ENCODE data around the gene AGAP3.

The AGAP3 gene

DNA sequence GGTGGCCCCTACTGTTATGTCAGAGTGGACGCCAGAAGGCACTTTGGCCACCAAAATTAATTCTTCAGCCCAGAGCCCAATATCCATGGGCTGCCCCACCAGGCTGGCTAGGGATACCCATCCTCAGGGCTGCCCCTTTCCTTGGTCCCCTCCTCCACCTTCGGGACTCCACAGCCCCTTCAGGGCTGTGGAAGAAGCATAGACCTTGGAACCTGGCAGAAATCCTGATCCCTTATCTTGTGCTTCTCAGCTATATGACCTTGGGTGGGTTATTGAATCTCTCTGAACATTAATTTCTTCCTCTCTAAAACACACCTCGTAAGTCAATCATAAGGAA, 2.5 kb upstream of the AGAP3 start:
- DNase-seq (ENCODE audit: low read depth, low spot score): no peak
- in situ Hi-C loops (cut with HindIII; ENCODE audit: low sequenced_read_pairs): no loop called here
- H3K4me3 ChIP-seq (ENCODE audit: low read depth, low read length): peak overlapping the region; percentile 76
- TF ChIP-seq, protein P1, sequence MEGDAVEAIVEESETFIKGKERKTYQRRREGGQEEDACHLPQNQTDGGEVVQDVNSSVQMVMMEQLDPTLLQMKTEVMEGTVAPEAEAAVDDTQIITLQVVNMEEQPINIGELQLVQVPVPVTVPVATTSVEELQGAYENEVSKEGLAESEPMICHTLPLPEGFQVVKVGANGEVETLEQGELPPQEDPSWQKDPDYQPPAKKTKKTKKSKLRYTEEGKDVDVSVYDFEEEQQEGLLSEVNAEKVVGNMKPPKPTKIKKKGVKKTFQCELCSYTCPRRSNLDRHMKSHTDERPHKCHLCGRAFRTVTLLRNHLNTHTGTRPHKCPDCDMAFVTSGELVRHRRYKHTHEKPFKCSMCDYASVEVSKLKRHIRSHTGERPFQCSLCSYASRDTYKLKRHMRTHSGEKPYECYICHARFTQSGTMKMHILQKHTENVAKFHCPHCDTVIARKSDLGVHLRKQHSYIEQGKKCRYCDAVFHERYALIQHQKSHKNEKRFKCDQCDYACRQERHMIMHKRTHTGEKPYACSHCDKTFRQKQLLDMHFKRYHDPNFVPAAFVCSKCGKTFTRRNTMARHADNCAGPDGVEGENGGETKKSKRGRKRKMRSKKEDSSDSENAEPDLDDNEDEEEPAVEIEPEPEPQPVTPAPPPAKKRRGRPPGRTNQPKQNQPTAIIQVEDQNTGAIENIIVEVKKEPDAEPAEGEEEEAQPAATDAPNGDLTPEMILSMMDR (IDR thresholded peaks at IDR 0.05; ENCODE audit: low read depth, low read length): no peak

DNA sequence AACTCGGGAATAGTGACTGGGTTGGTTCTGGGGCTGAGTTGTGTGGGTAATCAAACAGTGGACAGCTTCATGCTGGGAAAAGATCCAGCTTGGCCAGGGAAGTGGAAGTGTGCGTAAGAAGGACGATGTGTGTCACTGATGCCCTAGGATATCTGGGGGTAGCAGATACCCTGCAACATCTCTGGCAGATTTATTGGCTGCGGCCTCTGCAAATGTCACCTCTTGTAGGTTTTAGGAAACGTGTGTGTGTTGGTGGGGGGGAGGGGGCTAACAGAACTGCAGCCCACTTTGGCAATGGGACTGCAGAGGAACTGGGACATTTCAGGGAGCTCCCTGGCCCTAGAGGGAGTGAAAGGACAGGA, 965 bp upstream of the AGAP3 start:
- TF ChIP-seq, protein P1 (IDR thresholded peaks at IDR 0.05; ENCODE audit: low read depth, low read length): no peak
- DNase-seq (ENCODE audit: low read depth, low spot score): no peak
- H3K4me3 ChIP-seq (ENCODE audit: low read depth, low read length): no peak overlapping the region
- in situ Hi-C loops (cut with HindIII; ENCODE audit: low sequenced_read_pairs): no loop called here

DNA sequence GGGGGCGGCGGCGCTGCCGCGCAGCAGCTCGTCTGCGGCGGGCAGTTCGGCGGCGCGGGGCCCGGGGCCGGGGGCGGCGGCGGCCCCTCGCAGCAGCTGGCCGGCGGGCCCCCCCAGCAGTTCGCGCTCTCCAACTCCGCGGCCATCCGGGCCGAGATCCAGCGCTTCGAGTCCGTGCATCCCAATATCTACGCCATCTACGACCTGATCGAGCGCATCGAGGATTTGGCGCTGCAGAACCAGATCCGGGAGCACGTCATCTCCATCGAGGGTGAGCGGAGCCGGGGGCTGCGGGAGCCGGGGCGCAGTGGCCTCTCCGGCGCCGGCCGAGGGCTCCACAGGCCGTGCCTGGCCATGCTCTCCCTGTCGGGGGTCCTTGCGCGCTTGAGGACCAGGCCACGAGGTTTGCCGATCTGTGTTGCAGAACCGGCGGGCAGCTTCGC, 548 bp downstream of the AGAP3 start:
- H3K4me3 ChIP-seq (ENCODE audit: low read depth, low read length): peak overlapping the region; percentile 74
- DNase-seq (ENCODE audit: low read depth, low spot score): peak; percentile 30
- TF ChIP-seq, protein P1 (IDR thresholded peaks at IDR 0.05; ENCODE audit: low read depth, low read length): no peak
- in situ Hi-C loops (cut with HindIII; ENCODE audit: low sequenced_read_pairs): no loop called here

DNA sequence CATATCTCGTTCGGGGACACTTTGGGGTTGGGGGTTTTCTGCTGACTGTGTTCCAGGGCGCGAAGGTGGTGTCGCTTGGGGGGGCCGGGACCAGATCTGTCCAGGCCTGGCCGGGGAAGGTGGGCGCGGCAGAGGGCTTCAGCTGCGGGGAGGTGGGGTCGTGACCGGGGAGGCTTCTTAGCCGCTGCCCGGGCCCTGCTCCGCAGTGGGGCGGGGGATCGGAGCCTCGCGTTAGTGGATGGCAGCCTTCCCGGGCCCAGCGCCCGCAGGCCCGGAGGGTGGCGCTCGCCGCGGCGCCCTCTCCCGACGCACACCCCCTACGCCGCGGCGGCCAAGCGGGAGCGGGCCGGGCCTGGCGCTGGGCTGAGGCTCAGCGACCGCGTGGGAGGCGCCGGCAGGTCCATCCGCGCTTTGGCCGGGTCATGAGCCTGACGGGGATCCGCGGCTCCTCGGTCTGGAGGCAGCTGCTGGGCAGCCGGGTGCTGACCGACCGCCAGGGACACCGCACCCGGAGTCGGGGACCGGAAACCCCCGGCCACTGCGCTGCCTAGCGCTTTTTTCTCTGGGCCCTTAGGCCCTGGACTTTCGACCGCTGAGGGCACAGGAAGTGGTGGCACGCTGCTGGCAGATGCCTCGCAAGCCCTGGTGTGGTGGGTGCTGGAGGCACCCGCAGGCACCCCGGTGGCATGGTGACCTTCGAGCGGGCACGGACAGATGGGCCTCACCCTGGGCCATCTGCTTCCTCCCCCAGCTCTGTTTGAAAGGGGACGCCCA, 1.2 kb downstream of the AGAP3 start:
- TF ChIP-seq, protein P1 (IDR thresholded peaks at IDR 0.05; ENCODE audit: low read depth, low read length): peak; percentile 18
- DNase-seq (ENCODE audit: low read depth, low spot score): peak; percentile 44
- in situ Hi-C loops (cut with HindIII; ENCODE audit: low sequenced_read_pairs): no loop called here
- peak overlapping the region; percentile 74 for H3K4me3 ChIP-seq (ENCODE audit: low read depth, low read length)

DNA sequence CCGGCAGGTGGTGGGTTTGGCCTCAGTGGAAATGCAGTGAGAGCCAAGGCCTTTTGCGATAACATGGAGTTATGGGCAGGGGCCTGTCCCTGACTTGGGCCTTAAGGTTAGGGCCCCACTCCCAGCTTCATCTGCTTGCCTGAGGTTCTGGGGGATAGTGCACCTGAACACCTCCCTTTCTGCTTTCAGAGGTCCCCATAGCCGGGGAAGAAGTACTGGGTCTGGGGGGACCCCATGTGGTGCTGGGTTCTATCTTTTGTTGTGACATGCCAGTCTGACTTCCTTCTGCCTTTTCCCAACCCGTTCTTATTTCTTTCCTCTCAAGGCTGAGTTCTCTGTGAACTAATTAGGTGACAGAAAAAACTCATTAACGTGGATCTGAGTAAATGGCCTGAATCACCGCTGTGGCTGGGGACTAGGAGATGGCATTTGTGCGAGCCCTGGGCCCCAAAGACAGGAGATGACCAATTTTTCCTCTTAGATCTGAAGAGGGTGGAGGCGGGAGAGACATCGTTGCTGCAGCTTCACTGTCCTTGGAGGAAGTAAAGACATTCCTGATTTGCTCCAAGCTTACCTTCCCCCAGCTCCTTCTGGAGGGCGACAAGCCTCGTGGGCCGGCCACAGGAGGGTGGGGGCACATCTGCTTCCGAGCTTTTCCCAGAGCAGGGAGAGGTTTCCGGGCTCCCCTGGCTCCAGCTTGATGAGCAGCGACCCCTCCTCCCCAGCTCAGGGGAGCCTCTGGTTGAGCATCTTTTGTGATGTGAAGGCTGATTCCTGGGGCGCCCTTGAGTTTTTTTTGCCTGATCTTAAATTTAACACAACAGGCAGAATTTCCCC, 2.0 kb downstream of the AGAP3 start:
- H3K4me3 ChIP-seq (ENCODE audit: low read depth, low read length): peak overlapping the region; percentile 74
- DNase-seq (ENCODE audit: low read depth, low spot score): peak; percentile 34
- TF ChIP-seq, protein P1 (IDR thresholded peaks at IDR 0.05; ENCODE audit: low read depth, low read length): no peak
- in situ Hi-C loops (cut with HindIII; ENCODE audit: low sequenced_read_pairs): no loop called here

DNA sequence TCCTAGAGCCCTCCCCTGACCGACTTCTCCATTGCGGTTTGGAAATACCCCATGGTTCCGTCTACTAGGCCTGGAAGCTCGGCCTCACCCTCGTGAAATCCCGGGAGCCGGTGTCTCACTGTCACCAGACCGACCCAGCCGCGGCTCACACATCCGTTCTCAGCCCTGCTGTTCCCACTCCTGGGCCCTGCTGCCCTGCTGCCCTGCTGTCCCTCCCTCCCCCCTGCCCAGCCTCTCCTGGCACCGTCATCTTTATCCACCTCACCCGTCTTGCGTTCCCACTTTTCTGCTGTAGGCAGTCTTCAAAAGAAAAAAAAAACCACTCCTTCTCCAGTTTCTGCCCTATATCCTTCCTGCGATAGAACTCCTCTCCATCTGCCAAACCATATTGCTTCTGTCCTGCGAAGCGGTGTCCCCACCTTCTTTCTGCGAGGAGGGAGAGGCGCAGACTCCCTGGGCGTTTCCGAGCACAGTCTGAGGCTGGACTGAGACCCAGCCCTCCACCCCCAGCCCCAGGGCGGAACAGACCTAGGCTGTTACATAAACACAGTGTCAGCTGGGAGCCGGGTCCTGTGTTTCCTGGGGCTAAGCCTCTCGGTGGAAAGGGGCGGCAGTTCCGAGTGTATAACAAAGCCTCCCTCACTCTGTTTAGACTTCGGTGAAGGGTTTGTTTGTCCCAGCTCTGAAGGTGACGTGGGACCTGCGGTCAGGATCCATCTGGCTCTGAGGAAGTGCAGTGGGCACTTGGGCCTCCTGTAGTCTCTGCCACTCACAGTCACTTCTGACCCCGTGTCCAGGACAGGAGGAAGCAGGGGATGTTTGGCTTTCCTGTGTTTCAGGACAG, 2.8 kb downstream of the AGAP3 start:
- peak overlapping the region; percentile 74 for H3K4me3 ChIP-seq (ENCODE audit: low read depth, low read length)
- DNase-seq (ENCODE audit: low read depth, low spot score): peak; percentile 62
- in situ Hi-C loops (cut with HindIII; ENCODE audit: low sequenced_read_pairs): no loop called here

More for the DNA sequence above, 2.8 kb downstream of the AGAP3 start:
- TF ChIP-seq, protein P1 (IDR thresholded peaks at IDR 0.05; ENCODE audit: low read depth, low read length): no peak
